BLaER1 (cell line): ENCODE measurements around the gene LY6G6D.
"Not testable (repeated sequence)": the region's sequence is repeated elsewhere in the genome, so short reads cannot be mapped to it uniquely, and the experiment has no call there.

Experiments
- H3K27ac ChIP-seq: shearing (Covaris generic); formaldehyde crosslinking; 2 replicates; pipeline ENCODE4 v1.8.1; 2022
- H3K27me3 ChIP-seq: shearing (Covaris generic); formaldehyde crosslinking; 2 replicates; pipeline ENCODE4 v1.8.1; 2022
- H3K36me3 ChIP-seq: shearing (Covaris generic); formaldehyde crosslinking; 2 replicates; pipeline ENCODE4 v1.8.1; 2022
- H3K4me1 ChIP-seq: shearing (Covaris generic); formaldehyde crosslinking; 2 replicates; pipeline ENCODE4 v1.8.1; 2022
- H3K4me2 ChIP-seq: shearing (Covaris generic); formaldehyde crosslinking; 2 replicates; pipeline ENCODE4 v1.8.1; 2022
- H3K4me3 ChIP-seq: shearing (Covaris generic); formaldehyde crosslinking; 2 replicates; pipeline ENCODE4 v1.8.1; 2022
- H3K9ac ChIP-seq: shearing (Covaris generic); formaldehyde crosslinking; 2 replicates; pipeline ENCODE4 v1.8.1; 2022
- H3K9me3 ChIP-seq: shearing (Covaris generic); formaldehyde crosslinking; 2 replicates; pipeline ENCODE4 v1.8.1; 2022
- H4K20me1 ChIP-seq: shearing (Covaris generic); formaldehyde crosslinking; 2 replicates; pipeline ENCODE4 v1.8.1; 2022
- Cebpa-rat ChIP-seq: shearing (Covaris generic); IDR thresholded peaks from 2 replicates; pipeline ENCODE4 v1.8.1; 2022

The LY6G6D gene

GRCh38 chr6:31706599-31706998 lies 8.5 kb upstream of the LY6G6D start, which contains the start of gene LY6G6F:
Gene LY6G6F (plus strand): TSS chr6:31706866. CDS start chr6:31706907, 41 bp downstream.
- Histone ChIP-seq H3K27me3 (no peaks in the 10 kb centered on the region), H3K36me3 (0 out of 2 replicates have a peak, but pooled peaks cover under 1% of the 10 kb centered on the region), H3K4me1 (peaks cover 62% of the 10 kb centered on the region), H3K9me3 (no peaks in the 10 kb centered on the region), H3K27ac (no peak within 1 kb of the TSS), H3K4me2 (peak within 1 kb of the TSS; percentile 33), H4K20me1 (peaks cover 5% of the 10 kb centered on the region), H3K4me3 (no peak within 1 kb of the TSS), H3K9ac (no peak within 1 kb of the TSS)
- TF ChIP-seq Cebpa-rat: no peak

- TF ChIP-seq Cebpa-rat: no peak
- Histone ChIP-seq H3K27ac (no peak overlapping the region), H3K4me1 (peaks cover 66% of the 10 kb centered on the region)
These were observed 7.4 kb upstream of the LY6G6D start for GRCh38 chr6:31707701-31708100.

GRCh38 chr6:31708224-31708623 lies 6.9 kb upstream of the LY6G6D start:
- Histone ChIP-seq H3K9ac (no peak overlapping the region), H3K4me2 (peak overlapping the region; percentile 33), H3K9me3 (no peaks in the 10 kb centered on the region), H3K4me3 (no peak overlapping the region), H3K27me3 (no peaks in the 10 kb centered on the region), H4K20me1 (no peaks in the 10 kb centered on the region), H3K27ac (no peak overlapping the region; the same call in 1 of the 2 replicates), H3K36me3 (no peaks in the 10 kb centered on the region), H3K4me1 (peaks cover 70% of the 10 kb centered on the region)
- TF ChIP-seq Cebpa-rat: no peak

More at GRCh38 chr6:31707701-31708100, 7.4 kb upstream of the LY6G6D start:
- H3K9ac ChIP-seq: no peak overlapping the region
- H3K9me3 ChIP-seq: no peaks in the 10 kb centered on the region
- peak overlapping the region; percentile 33 for H3K4me2 ChIP-seq
- H3K27me3 ChIP-seq: no peaks in the 10 kb centered on the region
- H4K20me1 ChIP-seq: no peaks in the 10 kb centered on the region
- H3K4me3 ChIP-seq: no peak overlapping the region
- no peaks in the 10 kb centered on the region for H3K36me3 ChIP-seq

- peaks cover 71% of the 10 kb centered on the region for H3K4me1 ChIP-seq
- not testable (repeated sequence) for H3K27me3 ChIP-seq, H3K36me3 ChIP-seq, H3K27ac ChIP-seq, H3K9ac ChIP-seq, H3K9me3 ChIP-seq, H3K4me2 ChIP-seq, H4K20me1 ChIP-seq, H3K4me3 ChIP-seq
These were observed 6.0 kb upstream of the LY6G6D start for GRCh38 chr6:31709157-31709556.

- Histone ChIP-seq H3K27ac (no peak overlapping the region), H3K4me3 (no peak overlapping the region), H3K4me2 (peak overlapping the region; percentile 52), H4K20me1 (no peaks in the 10 kb centered on the region), H3K27me3 (no peaks in the 10 kb centered on the region), H3K4me1 (peaks cover 85% of the 10 kb centered on the region), H3K36me3 (no peaks in the 10 kb centered on the region), H3K9me3 (no peaks in the 10 kb centered on the region), H3K9ac (no peak overlapping the region)
- no peak for TF ChIP-seq Cebpa-rat
These were observed 4.5 kb upstream of the LY6G6D start for GRCh38 chr6:31710523-31711219.

GRCh38 chr6:31711233-31711632 lies 3.9 kb upstream of the LY6G6D start:
- Histone ChIP-seq H4K20me1 (no peaks in the 10 kb centered on the region), H3K9ac (no peak overlapping the region), H3K36me3 (no peaks in the 10 kb centered on the region), H3K4me1 (peaks cover 85% of the 10 kb centered on the region), H3K4me2 (peak overlapping the region; percentile 52), H3K27me3 (no peaks in the 10 kb centered on the region), H3K4me3 (no peak overlapping the region), H3K9me3 (no peaks in the 10 kb centered on the region), H3K27ac (no peak overlapping the region)
- TF ChIP-seq Cebpa-rat: no peak

- Histone ChIP-seq H3K9me3 (no peaks in the 10 kb centered on the region), H3K4me3 (no peak overlapping the region), H3K9ac (no peak overlapping the region), H3K4me2 (peak overlapping the region; percentile 52), H3K27me3 (no peaks in the 10 kb centered on the region), H3K36me3 (no peaks in the 10 kb centered on the region), H3K4me1 (peaks cover 75% of the 10 kb centered on the region), H3K27ac (no peak overlapping the region; the same call in 1 of the 2 replicates), H4K20me1 (no peaks in the 10 kb centered on the region)
- TF ChIP-seq Cebpa-rat: no peak
These were observed 2.9 kb upstream of the LY6G6D start for GRCh38 chr6:31712296-31712695.

GRCh38 chr6:31713465-31713864 lies 1.7 kb upstream of the LY6G6D start:
- H3K9ac ChIP-seq: no peak overlapping the region
- H3K4me1 ChIP-seq: peaks cover 64% of the 10 kb centered on the region

GRCh38 chr6:31713991-31714684 lies 1.0 kb upstream of the LY6G6D start:
- TF ChIP-seq Cebpa-rat: no peak
- peaks cover 57% of the 10 kb centered on the region for H3K4me1 ChIP-seq
- peak overlapping the region; percentile 55 for H3K4me2 ChIP-seq
- H4K20me1 ChIP-seq: no peaks in the 10 kb centered on the region
- H3K27me3 ChIP-seq: no peaks in the 10 kb centered on the region
- peak overlapping the region; percentile 55 for H3K9ac ChIP-seq
- H3K9me3 ChIP-seq: no peaks in the 10 kb centered on the region
- H3K4me3 ChIP-seq: no peak overlapping the region
- peak overlapping the region; percentile 63 for H3K27ac ChIP-seq
- no peaks in the 10 kb centered on the region for H3K36me3 ChIP-seq

More at GRCh38 chr6:31713465-31713864, 1.7 kb upstream of the LY6G6D start:
- Histone ChIP-seq H3K4me3 (no peak overlapping the region), H4K20me1 (no peaks in the 10 kb centered on the region), H3K27ac (peak overlapping the region; percentile 63; the same call in 1 of the 2 replicates), H3K36me3 (no peaks in the 10 kb centered on the region), H3K4me2 (peak overlapping the region; percentile 55), H3K27me3 (no peaks in the 10 kb centered on the region), H3K9me3 (no peaks in the 10 kb centered on the region)
- TF ChIP-seq Cebpa-rat: no peak
